ENCODE results near the gene ADAM22. TPM values are rescaled to one million over a fixed set of nuclear protein-coding genes. Genes with fewer than 3 reads are reported as not detected.

Gene ADAM22
- total and polyA plus RNA-seq, 2 of the 4 experiments (the other 2 are of a cell fraction) = 0.03 to 0.18 TPM

DNA sequence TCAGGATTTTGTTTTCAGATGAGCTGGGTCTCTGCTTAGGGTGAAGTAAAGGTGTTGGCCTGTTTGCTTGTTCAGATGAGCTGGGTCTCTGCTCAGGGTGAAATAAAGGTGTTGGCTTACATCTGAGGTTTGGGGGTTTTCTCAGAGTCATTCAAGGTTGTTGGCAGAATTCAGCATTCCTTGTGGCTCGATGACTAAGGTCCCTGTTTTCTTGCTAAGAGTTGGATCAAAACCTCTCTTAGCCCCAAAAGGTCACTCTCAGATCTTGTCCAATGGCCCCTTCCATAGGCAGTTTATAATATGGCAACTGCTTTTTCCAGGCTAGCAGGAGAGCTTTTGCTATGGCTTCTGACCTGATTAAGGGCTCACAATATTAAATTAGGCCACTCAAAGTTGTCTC is 106.6 kb downstream of the ADAM22 start:
- no peak for DNase-seq
- dilution Hi-C loops (cut with HindIII; ENCODE audit: low sequenced_read_pairs, unreplicated experiment) = no loop called here

More for the DNA sequence above, 106.6 kb downstream of the ADAM22 start:
- no peak overlapping the region for H3K18ac ChIP-seq (ENCODE audit: low read depth, low read length)
- H4K91ac ChIP-seq (ENCODE audit: insufficient read depth, low read depth, low read length) = no peak overlapping the region
- no peaks in the 10 kb centered on the region for H3K9me3 ChIP-seq (ENCODE audit: control insufficient read depth, insufficient read depth, low read length)
- ChIA-PET CTCF (no interaction called here), POLR2A (ENCODE audit: unreplicated experiment) (no interaction called here)
- H3K9ac ChIP-seq (ENCODE audit: low read depth, low read length) = no peak overlapping the region
- TF ChIP-seq CEBPB (IDR thresholded peaks at IDR 0.05; ENCODE audit: low read depth, low read length) (no peak), USF2 (IDR thresholded peaks at IDR 0.05; ENCODE audit: low read depth, low read length) (no peak), MAZ (IDR thresholded peaks at IDR 0.05; ENCODE audit: borderline replicate concordance, low read depth, low read length) (no peak), BHLHE40 (IDR thresholded peaks at IDR 0.05; ENCODE audit: low read depth, low read length) (no peak), CHD1 (IDR thresholded peaks at IDR 0.05; ENCODE audit: low read depth, low read length) (no peak), NFE2L2 (IDR thresholded peaks at IDR 0.05; ENCODE audit: low read depth, low read length) (no peak), RAD21 (IDR thresholded peaks at IDR 0.05; ENCODE audit: low read length) (no peak), CTCF (conservative IDR thresholded peaks at IDR 0.05; ENCODE audit: low read depth, low read length) (no peak), FOS (IDR thresholded peaks at IDR 0.05; ENCODE audit: low read depth, low read length) (no peak), MAFK (IDR thresholded peaks at IDR 0.05; ENCODE audit: low read depth, low read length) (no peak), RCOR1 (IDR thresholded peaks at IDR 0.05; ENCODE audit: insufficient replicate concordance, low read length) (no peak)
- no peak overlapping the region for H4K8ac ChIP-seq (ENCODE audit: low read depth in 2 of 2, low read length in 2 of 2)
- no peak overlapping the region for H2BK20ac ChIP-seq (ENCODE audit: low read depth, low read length)
- ATAC-seq (ENCODE audit: low read depth) = no peak
- no peak overlapping the region for H3K4ac ChIP-seq (ENCODE audit: low read depth, low read length)
- H2BK5ac ChIP-seq (ENCODE audit: low read depth, low read length, poor library complexity, severe bottlenecking) = no peak overlapping the region
- no peak overlapping the region for H3K23ac ChIP-seq (ENCODE audit: low read depth, low read length)
- H3K79me1 ChIP-seq (ENCODE audit: low read depth in 1 of 2, low read length in 2 of 2) = no peaks in the 10 kb centered on the region
- no peaks in the 10 kb centered on the region for H4K20me1 ChIP-seq (ENCODE audit: insufficient read depth, low read length)
- no peak overlapping the region for H3K27ac ChIP-seq (ENCODE audit: insufficient read depth, low read length)
- H3K4me1 ChIP-seq (ENCODE audit: control insufficient read depth, insufficient read depth, low read length) = no peaks in the 10 kb centered on the region
- no peaks in the 10 kb centered on the region for H3K9me1 ChIP-seq (ENCODE audit: insufficient read depth, low read length)
- H3K27me3 ChIP-seq (ENCODE audit: control insufficient read depth, insufficient read depth, low read length) = no peaks in the 10 kb centered on the region
- H3K36me3 ChIP-seq (ENCODE audit: control insufficient read depth, insufficient read depth, low read length) = no peaks in the 10 kb centered on the region
- H2BK15ac ChIP-seq (ENCODE audit: low read depth, low read length) = no peak overlapping the region
- H4K5ac ChIP-seq (ENCODE audit: low read depth, low read length) = no peak overlapping the region
- no peak overlapping the region for H2AK5ac ChIP-seq (ENCODE audit: low read depth, low read length)
- no peak overlapping the region for H2AK9ac ChIP-seq (replicated peaks; ENCODE audit: low read depth, low read length, poor library complexity)
- H3K14ac ChIP-seq (replicated peaks; ENCODE audit: low read depth, low read length) = no peak overlapping the region
- no peak overlapping the region for H3K4me2 ChIP-seq (ENCODE audit: low read depth, low read length)
- no peak overlapping the region for H2BK120ac ChIP-seq (ENCODE audit: low read depth, low read length)
- H3K4me3 ChIP-seq (ENCODE audit: insufficient read depth, low read depth, low read length) = no peak overlapping the region
- in situ Hi-C loops (cut with MboI; ENCODE audit: low sequenced_read_pairs) (no loop called here), intact Hi-C loops (cut with micrococcal nuclease) (no loop called here)
- no CpG with 5 or more reads among the region's 1 CpG for WGBS, 2 experiments (ENCODE audit: extremely low coverage in 2 of 2, insufficient read length in 1 of 2)
- no peak overlapping the region for H2AFZ ChIP-seq (replicated peaks; ENCODE audit: low read length, poor library complexity)
- BruUV-seq (replicated peaks) = no TSS peak
- no peak overlapping the region for H3K56ac ChIP-seq (ENCODE audit: extremely low read depth, insufficient read depth, low read length)

Data from IMR-90 (cell line).